Astrocyte of the hippocampus (primary cell): ENCODE measurements around the gene M1AP.
A peak's percentile ranks its signal among the peaks of the same experiment; 100 is the strongest.

ENCODE experiments used
- DNase-seq: peaks from one replicate; pipeline ENCODE4 v3.0.0; 2011; ENCODE audit warnings: low read depth, low spot score

Gene M1AP, protein sequence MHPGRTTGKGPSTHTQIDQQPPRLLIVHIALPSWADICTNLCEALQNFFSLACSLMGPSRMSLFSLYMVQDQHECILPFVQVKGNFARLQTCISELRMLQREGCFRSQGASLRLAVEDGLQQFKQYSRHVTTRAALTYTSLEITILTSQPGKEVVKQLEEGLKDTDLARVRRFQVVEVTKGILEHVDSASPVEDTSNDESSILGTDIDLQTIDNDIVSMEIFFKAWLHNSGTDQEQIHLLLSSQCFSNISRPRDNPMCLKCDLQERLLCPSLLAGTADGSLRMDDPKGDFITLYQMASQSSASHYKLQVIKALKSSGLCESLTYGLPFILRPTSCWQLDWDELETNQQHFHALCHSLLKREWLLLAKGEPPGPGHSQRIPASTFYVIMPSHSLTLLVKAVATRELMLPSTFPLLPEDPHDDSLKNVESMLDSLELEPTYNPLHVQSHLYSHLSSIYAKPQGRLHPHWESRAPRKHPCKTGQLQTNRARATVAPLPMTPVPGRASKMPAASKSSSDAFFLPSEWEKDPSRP

DNA sequence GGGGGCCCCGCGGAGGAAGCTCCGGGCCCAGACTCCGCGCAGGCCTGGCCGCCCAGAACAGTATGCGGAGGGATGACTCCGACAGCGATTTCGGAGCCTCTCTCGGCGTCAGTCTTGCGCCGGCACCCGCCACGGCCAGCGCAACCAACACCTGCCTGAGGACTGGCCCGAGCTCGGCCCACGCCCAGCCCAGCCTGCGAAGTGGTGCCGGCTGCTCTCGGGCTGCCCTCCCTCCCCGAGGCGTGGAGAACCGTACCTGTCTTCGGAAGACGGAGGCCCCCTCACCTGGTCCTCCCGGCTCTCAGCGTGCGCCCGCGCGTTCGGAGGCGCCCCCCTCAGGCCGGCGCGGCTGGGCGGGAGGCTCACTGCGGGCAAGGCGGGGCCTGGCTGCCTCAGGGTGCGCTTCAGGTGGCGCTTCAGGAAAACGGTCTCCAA is at the start of gene M1AP:
Gene M1AP, minus strand, starts transcription at position 322 of the 435 bp plus-strand sequence. CDS start 8,055 bp downstream, outside the sequence.
- DNase-seq: peak; percentile 13

DNA sequence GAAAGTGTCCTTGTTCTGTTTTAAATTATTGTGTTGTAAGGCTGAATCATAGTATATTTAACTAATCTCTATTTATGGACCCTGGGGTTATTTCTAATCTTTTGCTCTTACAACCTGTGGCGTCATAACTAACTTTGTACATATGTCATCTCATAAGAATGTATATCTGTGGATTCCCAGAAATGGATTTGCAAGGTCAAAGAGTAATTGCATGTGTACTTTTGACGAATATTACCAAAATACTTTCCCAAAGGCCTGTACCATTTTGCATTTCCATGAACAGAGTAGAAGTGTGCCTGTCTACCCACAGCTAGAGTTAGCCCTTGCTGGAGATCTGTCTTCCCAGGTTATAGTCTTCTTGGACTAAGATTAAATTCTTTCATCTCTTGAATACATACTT is 48.7 kb upstream of the M1AP start:
- DNase-seq: no peak

DNA sequence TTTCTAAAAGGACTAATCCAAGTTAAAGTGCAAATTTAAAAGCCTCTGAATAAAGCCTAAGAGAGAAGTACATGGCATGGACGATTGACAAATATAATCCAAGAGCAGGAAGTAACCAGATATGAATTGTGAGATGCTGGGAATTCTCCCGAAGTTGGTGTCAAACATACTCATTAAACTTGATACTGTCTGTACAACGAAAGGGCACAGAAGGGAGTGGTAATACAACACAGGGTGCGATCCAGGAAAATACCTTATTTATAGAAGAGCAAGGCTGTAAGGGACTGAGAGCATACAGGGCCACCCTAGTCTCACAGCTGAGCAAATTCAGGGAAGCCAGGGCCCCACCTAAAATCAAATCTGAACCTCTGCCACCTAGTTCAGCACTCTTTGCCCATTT is 47.5 kb upstream of the M1AP start:
- DNase-seq: no peak

DNA sequence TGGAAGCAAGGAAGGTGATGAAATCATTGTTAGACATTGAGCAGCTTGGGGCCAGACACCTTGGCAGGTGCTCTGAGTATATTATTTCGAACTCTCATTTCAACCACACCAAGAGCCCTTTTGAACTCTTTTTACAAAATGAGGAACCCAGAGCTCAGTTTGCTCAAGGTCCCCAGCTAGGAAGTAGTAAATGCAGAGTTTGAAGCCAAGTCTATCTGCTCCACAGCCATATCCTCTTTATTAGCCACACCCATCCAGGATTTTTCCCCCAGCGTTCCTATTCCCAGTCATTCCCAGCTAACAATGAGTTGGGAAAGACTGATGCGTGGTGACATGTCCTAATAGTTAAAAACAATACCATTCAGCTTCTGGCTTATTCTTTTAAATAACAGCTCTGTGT is 46.2 kb upstream of the M1AP start:
- DNase-seq: no peak

DNA sequence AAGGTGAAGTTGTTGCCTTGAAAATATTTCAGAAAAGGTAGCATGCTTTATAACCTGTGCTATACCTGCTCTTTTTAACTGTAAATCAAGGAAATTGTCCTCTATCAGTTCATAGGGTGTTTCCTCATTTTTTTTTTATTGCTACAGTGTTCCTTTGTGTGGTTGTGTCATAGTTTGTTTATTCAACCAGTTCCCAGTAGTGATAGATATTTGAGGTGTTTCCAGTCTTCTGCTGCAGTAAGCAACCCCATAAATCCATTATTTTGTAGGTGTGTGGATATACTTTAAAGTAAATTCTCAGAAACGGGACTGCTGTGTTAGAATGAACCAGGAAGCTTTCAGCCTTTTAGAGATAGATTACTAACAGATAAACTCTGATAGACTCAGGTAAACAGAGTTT is 45.5 kb upstream of the M1AP start:
- no peak for DNase-seq

DNA sequence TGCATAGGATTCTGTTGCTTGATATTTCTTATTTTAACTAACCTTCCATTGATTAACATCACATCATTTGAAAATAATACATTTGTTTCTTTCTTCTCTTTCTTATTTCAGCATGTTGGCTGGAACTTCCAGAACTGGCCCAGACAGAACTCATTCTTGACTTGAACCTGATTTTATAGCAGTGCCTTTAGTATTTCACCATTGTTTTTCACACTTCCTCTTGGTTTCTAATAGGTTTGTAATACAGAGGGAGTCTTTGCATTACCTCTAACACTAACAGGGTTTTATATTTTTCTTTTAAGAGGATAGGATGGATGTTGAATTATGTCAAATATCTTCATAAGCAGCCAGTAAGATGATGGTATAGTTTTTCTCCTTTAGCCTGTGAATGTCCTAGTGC is 45.1 kb upstream of the M1AP start:
- no peak for DNase-seq

DNA sequence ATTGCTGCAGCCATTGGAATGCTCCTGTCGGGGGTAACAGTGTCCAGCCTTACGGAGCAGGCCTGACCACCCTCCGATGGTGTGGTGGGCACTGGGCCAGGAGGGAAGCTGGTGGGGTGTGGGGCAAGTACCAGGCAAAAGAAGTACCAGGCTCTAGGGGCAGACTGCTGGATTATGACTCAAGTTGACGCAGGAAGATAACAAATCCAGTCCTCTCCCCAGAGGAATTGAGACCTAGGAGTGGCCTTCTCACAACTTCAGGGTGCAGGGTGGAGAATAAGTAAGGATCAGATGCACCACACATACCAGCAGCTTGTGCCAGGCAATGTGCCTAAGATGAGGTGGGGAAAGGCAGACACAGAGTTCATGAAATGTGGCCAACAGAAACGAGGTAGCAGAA is 43.8 kb upstream of the M1AP start:
- no peak for DNase-seq

DNA sequence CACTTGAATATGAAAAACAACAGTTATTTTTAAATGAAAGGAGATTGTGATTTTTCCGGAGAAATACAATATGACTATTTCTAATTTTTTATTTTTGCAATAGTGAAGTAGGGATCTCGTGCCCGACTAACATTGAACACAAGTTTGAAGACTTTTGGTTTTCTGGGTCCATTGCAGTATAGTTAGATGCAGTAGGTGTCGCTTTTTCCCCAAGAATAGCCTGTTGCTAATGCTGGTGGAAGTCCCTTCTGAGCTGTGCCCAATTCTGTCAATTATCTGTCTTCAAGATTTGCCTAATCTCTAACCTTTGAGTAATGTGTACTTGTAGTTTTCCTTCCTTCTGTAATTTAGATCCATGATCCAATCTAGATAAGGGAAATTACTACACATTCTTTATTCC is 42.4 kb upstream of the M1AP start:
- peak; percentile 72 for DNase-seq

DNA sequence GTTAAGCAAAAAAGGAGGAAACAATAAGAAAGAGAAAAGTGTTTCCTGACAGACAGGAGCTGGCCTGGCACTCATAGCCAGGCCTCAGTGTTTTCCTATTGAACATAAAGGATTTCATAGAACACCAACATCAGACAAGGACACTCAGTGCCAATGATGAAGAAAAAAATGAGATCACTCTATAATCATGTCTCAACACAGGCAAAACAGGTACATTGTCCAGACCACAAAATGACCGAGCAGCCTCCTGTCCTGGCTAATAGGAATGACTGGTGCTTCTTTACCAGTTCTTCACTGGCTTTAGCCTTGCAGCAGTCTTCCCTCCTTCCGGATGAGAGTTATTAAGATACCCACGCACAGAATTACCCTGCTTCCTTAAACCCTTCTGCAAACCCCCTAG is 41.5 kb upstream of the M1AP start:
- DNase-seq: no peak

DNA sequence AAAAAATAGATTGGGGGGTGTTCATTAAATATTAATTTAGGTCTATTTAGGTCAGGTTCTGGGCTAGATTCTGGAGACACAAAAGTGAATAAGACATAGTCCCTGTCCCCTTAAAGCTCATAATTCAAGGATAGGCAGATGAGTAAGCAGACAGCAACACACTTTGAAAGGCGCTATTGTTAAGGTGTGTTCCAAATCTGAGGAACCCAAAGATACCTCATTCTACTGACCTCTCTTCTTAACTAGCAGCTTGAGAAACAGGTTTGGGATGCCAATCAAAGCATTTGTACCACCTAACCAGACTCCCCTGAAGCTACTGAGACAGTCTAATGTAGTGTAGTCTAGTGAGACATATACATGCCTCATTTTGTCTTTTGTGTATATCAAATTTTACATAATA is 40.8 kb upstream of the M1AP start:
- DNase-seq: no peak

DNA sequence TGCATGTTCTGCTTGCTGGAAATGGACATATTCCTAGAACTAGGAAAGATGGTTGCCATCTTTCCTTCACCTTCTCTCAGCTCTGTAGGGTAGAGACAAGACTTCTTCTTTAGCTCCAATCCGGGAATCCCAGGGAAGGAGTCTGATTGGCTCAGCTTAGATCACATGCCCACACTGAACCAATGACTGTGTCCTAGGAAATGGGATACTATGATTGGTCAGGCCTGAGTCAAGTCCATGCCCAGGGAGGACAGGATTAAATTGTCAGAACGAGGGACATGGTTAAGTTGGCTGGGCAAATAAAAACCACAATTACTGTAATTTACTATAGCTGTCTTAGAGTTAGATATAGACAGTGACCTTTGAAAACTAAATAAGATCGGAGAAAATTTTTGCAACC is 37.3 kb upstream of the M1AP start:
- DNase-seq: no peak

DNA sequence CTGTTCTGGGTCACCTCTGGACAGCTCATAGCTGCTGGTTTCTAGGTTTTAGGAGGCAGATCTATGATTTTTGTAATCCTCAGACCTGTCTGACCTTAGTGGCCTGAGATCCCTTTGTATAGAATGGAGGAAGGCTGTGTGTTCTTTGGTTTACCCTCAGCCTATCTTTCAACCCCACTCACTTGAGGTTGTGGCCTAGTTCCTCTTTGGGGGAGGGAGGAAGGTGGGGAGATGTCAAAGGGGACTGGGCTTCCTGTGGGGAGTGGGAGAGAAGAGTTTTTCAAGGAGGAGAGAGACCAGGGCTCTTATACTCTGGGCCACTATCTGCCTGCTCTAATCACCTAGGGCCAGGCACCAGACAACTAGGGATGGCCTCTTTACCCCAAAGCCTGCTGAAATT is 34.4 kb upstream of the M1AP start:
- no peak for DNase-seq

DNA sequence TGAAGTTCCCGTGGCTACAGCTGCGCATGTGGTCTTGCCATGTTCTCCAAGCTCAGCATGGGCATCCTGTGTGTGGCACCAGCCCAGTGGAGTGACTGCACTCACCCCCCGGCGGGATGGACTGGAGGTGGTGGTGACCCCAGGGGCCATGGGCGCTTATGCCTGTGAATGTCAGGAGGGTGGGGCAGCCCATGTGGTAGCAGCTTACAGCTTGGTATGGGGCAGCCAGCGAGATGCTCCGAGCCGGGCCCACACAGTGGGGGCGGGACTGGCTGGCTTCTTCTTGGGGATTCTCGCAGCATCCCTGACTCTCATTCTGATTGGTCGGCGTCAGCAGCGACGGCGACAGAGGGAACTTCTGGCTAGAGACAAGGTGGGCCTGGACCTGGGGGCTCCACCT is 31.5 kb upstream of the M1AP start:
- DNase-seq: no peak

DNA sequence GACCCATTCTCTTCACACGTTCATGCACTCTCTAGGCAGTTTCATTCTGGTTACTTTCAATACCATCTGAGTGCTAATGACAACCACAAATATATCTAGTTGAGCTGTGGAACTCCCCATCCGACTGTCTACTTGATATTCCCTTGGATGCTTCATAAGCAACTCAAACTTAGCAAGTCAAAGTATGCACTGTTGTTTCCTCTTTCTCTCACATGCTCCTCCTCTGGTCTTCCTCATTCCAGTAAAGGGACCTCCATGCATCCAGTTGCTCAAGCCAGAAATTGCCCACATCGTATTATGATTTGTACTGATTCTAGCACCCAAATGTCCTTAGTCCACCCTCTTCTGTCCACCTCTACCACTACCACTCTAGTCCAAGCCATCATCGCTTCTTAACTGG is 28.2 kb upstream of the M1AP start:
- DNase-seq: no peak

DNA sequence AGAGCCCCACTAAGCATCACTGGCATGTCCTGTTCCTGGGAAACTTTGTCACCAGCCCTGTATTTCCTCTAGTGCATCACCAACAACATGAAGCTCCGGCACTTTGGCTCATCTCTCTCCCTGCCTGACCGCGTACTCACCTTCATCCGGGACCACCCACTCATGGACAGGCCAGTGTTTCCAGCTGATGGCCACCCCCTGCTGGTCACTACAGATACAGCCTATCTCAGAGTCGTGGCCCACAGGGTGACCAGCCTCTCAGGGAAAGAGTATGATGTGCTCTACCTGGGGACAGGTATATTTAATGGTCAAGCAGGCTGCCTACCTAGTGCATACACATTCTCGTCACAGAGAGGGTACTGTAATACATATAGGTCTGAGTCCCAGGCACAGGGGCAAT is 27.0 kb upstream of the M1AP start:
- DNase-seq: no peak

DNA sequence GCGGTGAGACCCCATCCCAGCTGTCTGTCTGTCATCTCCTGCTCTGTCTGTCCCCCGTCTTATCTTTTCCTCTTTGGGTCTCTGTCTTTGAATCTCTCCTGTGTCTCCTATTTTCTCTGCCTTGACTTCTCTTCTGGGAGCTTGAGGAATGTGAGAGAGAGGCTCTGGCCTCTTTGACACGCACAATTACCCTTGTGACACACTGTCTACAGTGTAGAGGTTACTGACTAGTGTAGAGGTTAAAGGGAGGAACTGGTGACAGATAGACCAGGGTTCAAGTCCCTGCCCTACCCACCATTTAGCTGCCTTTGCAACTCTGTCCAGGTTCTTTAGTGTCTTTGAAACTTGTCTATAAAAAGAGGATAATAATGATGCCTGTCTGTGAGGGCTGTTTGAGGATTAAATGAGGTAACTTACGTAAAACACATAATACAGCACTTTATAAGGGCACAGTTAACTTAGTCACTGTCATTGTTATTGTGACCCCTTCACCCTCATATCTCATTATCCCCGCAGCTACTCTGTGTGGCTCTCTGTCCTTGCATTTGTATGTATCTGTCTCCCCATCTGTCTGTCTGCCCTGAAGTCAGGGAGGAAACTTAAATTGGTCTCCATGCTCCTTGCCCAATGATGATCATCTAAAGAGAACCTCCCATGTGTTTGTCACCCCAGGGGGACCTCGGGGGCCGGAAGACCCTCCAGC is 25.8 kb upstream of the M1AP start:
- DNase-seq: no peak

DNA sequence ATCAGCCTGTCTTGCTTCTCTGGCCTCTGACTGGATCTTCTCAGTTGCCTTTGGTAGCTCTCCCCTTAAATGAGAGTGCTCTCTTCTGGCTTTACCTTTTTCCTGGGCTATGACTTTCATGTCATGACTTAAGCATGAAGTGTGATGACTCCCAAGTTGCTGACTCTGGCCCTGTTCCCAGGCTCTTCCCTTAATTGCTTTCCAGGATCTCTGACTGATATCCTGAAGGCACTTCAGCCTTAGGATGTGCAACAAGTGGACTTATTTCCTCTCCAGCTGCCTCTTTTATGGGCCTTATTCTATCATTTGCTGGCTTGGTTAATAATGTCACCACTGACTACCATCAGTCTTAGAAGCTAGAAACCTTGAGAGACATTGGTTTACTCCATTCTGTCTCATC is 23.3 kb upstream of the M1AP start:
- peak; percentile 22 for DNase-seq

DNA sequence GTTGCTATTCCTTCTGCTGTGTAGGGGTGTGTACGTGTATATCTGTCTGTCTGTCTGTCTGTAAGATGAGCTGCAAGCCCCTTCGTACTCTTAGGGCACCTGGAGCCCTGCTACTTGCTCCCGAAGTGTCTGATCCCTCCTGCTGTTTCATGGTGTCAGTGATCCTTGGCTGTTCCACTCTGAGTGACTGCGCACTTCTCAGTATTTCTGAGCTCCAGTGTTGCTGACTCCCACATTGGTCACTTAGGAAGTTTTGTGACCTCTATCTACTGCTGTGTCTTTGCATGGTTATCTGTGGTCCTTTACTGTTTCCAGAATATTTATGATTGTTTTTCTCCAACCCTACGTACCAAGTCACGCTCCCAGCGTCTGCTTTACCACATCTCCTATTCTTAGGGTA is 22.1 kb upstream of the M1AP start:
- DNase-seq: no peak

DNA sequence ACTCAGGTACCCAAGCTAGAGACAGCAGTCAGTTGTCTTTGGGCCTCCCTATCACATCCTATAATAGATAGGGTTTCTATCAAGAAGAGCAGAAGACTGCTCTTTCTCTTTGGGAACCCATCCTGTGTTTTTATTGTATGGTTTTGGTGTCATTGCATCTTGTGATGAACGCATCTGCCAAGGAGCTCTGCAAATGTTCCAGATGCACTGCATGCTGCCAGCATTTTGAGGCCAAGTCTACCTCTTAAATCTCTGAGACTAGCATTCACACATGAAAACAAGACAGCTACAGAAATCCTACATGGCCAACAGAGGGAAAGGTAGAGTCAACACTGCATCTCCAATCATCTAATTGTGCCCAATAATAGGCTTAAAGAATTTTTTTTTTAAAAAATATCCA is 20.0 kb upstream of the M1AP start:
- DNase-seq: no peak

DNA sequence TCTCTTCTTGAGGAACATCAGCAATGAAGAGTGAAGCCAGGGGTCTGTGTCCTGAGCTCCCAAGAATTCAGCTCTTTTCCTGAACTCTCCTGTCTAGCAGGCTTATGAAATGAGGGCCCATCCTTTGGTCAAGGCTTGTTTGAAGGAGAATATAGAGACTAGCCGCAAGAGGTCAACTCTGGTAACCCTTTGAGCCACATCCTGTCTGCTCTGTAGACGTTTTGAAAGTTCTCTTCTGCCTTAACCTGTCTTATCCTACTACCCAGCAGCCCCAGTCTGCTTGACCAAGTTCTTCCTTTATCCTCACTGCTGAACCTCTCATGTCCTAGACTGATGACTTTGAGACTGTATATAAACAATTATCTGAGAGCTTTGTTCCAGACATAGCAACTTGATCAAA is 11.3 kb upstream of the M1AP start:
- DNase-seq: no peak

DNA sequence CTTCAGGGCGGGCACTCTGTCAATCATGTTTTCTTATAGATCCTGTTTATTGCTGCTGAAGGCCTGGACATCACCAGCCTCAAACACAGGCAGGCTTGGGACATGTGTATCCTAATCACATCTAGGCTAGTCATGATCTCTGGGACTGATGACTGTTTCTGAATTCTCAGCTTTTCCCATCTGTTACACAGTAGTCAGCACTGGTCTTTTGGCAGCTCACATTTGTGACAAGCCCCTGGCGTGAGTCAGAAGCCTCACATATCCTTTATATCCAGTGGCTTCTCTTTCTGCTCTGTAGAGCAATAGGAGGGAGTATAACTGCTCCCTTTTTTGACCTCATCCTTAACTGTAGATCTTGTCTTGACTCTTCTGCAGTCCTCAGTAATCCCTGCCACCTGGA is 10.4 kb upstream of the M1AP start:
- peak; percentile 56 for DNase-seq

DNA sequence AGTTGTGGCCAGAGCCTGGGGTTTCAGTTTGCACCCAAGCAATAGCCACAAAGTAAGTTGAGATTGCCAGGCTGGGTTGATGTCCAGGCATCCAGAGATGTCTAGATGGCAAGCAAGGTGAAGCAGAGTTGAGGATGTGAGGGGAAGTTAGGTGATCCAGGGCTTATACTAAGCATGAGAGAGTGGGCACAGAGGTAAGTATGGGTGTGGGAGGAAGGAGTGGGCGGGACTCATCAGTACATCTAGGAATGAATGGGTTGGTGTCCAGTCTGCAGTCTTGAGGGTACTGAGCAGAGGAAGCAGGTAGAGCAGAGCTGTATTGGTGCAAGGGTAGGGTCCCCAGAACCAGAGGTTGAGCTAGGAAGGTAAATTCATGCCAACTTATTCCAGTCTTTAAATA is 7.4 kb upstream of the M1AP start:
- DNase-seq: no peak
